Activated CD4-positive, CD25-positive, alpha-beta regulatory T cell treated with anti-CD3 and anti-CD28 coated beads, Interleukin-2, amount 50 U/mL, for 72 hours (primary cell): ENCODE measurements around the gene FAM163B.
"Not testable (repeated sequence)": the region's sequence is repeated elsewhere in the genome, so short reads cannot be mapped to it uniquely, and the experiment has no call there.

Experiments used
- DNase-seq: peaks from one replicate; pipeline ENCODE4 v3.0.0; 2021

The FAM163B gene

DNA sequence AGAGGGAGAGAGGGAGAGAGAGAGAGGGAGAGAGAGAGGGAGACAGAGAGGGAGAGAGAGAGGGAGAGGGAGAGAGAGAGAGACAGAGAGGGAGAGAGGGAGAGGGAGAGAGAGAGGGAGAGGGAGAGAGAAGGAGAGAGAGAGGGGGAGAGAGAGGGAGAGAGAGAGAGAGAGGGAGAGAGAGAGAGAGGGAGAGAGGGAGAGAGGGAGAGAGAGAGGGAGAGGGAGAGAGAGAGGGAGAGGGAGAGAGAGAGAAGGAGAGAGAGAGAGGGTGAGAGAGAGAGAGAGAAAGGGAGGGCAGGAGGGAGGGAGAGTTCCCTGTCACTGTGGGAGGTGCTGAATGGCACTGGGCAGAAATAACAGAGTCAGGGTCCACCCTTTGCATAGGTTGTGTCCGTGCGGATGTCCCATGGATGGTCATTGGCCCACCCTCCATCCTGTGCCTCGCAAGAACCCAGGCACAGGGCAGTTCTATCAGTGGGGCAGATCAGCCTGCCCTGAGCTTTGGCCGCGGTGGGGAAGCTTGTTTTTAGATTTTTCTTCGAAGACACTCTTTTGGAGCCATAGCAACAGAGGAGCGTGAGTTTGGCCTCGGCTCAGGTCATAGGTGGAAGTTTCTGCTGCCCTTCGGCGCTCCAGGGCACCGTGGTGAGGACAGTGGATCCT is 44.6 kb downstream of the FAM163B start:
- DNase-seq = no peak

DNA sequence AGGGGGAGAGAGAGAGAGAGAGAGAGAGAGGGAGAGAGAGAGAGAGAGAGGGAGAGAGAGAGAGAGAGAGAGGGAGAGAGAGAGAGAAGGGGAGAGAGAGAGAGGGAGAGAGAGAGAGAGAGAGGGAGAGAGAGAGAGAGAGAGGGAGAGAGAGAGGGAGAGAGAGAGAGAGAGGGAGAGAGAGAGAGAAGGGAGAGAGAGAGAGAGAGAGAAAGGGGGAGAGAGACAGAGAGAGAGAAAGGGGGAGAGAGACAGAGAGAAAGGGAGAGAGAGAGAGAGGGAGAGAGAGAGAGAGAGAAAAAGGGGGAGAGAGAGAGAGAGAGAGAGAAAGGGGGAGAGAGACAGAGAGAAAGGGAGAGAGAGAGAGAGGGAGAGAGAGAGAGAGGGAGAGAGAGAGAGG is 45.4 kb downstream of the FAM163B start:
- DNase-seq = not testable (repeated sequence)

DNA sequence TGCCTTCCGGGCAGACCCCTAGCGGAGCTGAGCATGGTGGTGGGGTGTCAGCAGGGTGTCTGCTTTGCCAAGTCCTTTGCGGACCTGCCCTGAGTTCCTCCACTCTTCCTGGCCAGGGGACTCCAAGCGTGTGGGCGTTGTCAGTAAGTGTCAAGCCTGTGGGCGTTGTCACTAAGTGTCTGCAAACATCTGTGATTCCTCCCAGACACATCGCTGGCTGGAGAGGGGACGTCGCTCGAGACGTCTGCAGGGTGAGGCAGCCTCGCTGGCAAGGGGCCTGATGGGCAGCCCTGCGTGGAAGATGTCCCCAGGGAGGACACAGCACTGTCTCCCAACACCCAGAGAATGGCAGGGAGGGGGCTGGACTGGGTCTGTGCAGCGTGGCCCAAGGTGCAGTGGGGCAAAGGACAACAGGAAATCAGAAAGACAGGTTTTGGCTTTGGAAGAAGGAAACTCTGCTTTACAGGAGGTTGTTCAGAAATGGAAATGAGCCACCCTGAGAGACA is 45.8 kb downstream of the FAM163B start:
- DNase-seq = no peak

DNA sequence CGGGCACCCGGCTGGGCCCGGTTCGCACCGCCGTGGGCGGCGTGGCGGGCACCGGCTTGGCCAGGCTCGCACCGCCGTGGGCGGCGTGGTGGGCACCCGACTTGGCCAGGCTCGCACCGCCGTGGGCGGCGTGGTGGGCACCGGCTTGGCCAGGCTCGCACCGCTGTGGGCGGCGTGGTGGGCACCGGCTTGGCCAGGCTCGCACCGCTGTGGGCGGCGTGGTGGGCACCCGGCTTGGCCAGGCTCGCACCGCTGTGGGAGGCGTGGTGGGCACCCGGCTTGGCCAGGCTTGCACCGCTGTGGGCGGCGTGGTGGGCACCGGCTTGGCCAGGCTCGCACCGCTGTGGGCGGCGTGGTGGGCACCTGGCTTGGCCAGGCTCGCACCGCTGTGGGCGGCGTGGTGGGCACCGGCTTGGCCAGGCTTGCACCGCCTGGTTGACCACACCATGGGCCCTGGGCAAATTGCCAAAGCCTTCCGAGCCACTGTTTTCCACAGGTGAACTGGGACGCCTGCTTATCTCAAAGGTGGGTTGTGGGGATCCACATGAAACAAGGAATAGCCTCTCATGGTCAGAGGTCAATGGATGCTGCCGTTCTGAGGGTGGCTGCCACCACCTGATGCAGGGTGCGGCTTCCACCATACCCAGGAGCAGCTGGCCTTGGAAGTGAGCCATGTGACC is 46.4 kb downstream of the FAM163B start:
- DNase-seq = no peak

DNA sequence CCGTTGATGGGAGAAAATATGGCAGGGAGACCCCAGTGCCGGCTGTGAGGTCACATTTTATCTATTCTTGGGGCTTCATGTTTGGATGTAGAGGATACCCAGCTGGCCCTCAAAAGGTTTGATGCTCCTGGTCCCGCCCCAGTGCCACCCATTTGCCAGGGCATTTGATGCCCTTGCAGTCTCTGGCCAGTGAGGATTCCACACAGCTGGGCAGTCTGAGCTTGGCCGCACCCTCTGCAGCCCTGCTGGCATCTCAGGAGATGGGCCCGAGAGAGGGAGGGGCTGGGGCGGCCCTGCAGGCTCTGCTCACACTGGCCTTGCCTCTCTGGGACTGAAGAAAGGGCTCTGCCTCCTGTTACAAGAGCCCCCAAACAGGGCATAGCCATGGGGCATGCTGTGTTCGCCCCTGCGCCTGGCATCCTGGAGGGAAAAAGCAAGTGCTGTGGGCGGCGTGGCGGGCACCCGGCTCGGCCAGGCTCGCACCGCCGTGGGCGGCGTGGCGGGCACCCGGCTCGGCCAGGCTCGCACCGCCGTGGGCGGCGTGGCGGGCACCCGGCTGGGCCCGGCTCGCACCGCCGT is 47.1 kb downstream of the FAM163B start:
- no peak for DNase-seq

DNA sequence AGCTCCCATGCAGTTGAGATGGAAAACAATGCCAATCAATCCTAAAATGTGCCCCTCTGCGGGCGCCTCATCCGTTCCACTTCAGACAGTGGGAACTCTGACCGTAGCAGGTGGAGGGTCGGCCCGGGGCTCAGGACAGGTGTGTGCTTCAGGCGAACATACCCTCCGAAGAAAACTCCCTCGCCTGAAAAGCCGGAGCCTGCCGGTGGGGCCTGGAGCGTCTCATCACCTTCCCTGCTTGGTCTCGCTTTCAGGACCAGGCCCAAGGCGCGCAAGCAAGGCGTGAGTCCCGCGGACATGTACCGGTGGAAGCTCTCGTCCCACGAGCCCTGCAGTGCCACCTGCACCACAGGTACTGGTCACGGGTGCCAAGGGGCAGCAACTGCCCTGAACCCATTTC is 48.2 kb downstream of the FAM163B start:
- no peak for DNase-seq

DNA sequence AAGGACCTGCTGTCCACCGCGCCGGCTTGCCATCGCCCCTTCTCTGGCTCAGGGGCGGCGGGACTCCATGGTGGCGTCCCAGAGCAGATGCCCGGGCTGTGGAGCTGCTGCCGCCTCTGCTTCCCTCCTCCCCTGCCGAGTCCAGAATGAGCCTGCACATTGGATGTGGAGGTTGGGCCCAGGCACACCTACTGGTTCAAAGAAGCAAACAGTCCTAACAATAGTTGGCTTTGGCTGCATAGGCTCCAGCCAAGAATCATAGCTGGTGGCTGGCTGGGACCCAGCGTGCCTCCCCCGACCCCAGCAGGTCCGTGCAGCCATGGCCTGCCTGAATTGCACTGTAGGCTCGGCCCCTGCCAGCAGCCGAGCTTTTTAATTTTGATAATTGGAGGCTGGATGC is 48.9 kb downstream of the FAM163B start:
- no peak for DNase-seq

DNA sequence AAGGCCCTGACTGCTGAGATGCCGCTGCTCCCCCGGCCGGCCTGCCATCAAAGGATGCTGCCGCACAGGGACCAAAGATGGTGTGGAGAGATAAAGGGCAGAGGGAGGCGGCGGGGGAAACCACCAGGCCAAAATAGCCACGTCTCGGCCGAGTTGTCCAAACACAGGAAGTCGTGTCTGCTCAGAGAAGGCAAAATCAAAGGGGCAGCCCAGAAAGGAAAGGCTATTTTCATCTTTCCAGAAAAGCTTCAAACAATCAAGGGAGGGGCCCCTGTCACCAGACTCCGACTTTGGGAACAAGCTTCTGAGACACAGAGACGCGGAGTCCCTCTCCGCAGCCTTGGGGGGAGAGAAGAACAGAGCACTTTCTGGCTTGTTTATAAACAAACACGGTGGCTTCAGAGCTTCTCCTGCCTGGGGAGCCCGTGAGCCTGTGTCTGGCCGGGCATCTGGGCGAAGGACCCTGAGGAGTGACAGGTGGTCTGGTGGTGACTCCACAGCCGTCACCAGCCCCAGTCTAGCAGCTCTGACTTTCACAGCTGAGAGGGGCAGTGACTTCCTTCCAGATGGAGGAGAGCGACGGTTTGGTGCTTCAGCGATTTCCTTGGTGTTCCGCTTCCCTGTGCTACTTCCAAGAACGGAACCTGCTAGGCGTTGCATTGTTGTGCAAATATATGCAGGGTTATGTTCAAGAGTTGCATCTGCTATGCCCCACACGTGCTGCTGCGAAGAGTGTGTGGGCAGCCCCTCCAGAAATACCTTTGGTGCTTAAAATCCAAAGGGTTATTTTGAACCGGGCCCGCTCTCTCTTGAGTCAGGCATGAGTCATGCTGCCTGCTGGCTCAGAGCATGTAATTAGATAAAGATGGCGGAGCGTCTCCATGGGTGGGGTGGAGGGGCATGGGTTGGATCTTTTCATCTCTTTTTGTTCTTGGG is 50.7 kb downstream of the FAM163B start:
- peak; percentile 38 for DNase-seq

DNA sequence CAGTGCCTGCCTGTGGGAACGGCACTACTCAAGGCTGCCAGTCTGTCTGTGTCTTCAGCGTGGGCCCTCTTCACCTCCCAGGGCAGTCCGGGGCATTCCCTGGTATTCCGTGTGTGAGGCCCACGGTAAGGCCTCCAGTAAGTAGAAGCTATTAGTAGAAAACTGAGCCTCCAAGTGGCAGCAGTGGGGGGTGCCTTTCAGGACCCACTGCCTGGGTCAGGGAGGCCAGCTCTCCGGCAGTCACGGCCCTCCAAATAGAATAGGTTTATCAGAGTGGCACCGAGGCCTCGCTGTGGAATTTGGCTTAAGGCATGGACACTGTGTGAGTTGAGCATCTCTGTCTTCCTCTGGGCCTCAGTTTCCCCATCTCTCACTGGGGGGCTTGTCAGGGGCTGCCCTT is 51.6 kb downstream of the FAM163B start:
- no peak for DNase-seq

DNA sequence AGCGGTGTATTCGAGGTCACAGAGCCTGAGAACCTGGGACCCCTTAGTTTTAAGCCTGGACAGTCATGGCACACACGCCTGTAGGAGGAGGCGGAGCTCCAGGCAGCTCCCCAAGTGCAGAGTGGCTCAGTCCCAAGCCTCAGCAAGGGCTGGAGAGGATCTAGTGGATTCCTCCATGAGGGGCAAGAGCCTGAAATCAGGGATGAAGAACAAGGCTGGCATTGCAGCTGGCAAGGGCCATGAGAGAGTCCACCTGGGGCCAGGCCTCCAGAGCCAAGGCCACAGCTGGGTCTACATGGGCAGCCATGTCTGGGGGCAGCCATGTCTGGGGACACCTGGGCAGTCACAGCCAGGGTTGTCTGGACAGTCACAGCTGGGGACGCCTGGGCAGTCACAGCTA is 52.8 kb downstream of the FAM163B start:
- no peak for DNase-seq

DNA sequence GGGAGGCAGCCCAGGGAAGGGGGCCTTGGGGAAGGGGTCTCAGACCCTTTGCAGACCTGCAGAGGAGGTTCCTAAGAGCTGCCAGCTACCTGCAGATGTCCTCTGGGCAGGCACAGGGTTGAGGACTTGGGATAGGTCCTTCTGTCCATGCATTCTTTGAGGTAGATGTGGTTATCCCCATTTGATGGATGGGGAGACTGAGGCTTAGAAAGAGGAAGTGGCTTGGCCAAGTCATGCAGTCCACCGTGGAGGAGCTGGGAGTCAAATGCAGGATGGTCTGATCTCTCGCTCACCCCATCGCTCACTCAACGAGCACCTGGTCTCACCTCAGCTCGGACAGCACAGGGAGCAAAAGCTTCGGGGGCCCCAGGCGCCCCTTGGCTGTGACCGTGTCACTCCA is 54.5 kb downstream of the FAM163B start:
- no peak for DNase-seq

DNA sequence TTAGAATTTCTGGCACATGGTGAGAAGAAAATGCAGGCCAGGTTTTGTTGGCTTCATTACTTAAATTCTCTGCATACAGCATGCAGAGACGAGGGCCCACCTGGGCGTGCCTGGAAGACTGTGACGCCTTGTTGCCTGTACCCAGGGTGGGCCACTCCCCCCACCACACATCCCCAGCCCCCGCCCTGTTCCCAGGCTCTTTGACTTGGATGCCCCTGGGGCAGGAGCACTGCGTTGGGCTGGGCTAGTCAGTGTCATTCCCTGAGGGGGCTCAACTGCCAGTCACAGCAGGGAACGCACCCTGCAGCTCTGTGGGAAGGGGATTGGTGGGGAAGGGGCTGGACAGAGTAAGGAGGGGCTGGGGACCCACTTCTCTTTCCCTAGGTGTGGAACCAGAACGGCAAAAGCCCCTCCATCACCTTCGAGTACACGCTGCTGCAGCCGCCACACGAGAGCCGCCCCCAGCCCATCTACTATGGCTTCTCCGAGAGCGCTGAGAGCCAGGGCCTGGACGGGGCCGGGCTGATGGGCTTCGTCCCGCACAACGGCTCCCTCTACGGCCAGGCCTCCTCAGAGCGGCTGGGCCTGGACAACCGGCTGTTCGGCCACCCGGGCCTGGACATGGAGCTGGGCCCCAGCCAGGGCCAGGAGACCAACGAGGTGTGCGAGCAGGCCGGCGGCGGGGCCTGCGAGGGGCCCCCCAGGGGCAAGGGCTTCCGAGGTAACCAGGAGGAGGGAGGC is 55.0 kb downstream of the FAM163B start:
- no peak for DNase-seq

DNA sequence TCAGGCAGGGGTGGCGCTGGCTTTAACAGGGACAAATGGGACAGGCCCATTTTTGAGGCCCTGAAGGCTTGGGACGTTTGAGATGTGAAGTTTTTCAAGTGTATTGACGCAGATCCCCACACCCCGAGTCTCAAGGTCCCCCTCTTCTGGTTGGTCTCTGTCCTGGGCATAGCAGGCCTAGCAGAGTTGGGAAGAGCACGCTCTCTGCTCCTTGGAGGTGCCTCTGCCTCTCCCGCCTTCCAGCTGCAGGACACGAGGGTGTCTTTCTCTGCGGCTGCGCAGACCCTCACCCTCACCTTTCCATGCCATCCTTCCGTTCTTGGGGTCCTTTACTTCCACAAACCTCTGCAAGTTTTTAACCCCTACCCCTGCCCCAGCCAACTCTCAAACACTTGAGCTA is 56.1 kb downstream of the FAM163B start:
- DNase-seq = no peak

DNA sequence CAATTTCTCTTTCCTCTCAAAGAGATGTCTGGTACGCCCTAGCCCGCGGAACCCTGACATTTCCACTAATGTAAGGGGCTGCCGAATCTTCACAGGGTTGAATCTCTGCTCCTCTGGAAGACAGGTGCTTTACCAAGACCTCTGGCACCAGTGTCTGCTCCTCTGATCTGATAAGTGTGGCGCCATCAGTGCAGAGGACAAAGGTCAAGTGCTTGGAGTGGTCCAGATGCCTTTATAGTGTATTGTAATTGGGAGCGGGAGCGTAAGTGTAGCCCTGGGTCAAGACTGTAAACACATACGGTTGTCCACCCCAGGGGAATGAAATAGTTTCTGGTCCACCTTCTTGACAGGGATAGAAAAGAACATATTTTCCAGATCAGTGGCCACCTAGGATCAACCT is 57.0 kb downstream of the FAM163B start:
- DNase-seq = no peak

DNA sequence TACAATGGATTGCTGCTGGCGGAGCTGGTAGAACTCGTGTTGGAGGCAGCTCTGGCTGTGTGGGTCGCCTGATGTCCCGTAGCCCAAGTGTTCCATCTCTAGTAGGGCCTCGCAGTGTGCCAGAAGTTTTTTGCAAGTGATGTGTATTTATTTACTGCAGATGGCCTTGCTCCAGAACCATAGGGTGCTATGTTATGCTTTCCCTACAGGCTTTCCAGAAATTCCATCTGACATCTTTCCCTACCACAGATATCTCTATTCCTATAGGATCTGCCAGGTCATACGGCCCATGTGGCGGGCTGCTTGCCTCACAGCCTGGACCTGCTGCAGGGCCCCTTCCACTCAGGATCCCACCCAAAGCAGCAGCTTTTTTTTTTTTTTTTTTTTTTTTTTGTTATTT is 57.7 kb downstream of the FAM163B start:
- no peak for DNase-seq

DNA sequence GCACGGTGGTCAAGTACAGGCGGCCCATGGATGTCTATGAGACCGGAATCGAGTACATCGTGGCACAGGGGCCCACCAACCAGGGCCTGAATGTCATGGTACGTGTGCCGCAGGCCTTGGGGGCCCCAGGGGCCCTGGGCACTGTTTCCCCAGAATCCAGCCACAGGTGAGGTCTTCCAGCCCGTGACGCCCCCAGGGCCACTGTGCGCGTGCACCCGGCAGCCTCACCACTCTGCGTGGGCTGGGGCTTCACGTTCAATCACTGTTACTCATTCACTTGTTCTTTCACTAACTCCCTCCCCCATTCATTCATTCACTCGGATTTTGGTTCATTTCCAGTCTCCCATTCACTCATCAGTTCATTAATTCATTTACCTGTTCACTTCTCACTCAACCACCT is 62.1 kb downstream of the FAM163B start:
- DNase-seq = no peak

DNA sequence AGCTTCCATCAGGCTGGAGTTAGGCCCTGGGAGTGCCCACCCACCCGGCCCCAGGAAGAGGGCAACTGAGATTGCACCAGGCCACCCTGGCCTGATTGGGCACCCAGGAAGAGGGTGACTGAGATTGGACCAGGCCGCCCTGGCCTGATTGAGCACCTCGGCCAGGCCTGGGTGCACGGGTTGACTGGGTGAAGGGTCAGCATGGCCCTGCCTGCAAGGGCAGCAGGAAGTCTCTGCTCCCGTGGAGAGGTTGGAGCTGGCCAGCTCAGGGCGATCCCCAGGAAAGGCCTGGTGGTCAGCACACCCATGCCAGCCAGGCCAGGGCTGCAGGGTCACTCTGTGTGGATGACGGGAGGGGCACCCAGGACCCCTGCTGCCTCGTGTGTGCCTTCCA is 62.9 kb downstream of the FAM163B start:
- DNase-seq = no peak

DNA sequence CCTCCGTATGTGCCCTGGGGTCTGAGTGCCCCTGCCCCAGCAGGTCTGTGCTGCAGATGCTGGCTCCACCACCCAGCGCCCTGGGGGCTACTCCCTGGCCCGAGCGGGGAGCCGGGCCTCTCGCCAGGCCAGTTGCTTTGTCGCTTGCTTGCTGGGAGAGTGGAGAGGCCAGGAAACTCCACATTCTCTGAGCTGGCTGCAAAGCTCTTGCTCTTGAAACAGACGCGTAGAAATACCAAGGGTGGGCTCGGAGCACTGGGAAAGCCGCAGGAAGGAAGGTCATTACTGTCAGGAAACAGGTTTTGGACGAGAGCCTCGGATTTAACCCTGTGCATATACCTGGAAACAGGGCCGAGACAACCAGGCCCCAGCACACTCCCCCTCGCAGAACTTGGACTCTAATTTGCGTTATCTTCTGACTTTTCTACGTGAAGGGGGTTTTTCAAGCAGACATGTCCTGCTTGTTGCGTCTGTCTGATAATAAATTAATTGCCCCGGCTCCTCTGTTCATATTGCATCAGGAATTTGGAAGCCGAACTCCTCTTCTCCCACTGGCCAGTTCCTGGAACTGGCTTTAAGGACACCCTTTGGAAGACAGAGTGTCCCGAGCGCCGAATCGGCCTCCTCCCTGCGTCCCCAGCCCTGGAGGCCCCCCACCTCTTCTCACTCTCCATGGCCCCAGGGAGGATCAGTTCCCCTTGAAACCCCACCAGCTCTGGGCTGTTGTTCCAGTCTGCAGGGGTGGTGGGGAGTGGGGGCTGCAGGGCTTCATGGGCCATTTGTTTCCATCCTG is 63.5 kb downstream of the FAM163B start:
- no peak for DNase-seq

DNA sequence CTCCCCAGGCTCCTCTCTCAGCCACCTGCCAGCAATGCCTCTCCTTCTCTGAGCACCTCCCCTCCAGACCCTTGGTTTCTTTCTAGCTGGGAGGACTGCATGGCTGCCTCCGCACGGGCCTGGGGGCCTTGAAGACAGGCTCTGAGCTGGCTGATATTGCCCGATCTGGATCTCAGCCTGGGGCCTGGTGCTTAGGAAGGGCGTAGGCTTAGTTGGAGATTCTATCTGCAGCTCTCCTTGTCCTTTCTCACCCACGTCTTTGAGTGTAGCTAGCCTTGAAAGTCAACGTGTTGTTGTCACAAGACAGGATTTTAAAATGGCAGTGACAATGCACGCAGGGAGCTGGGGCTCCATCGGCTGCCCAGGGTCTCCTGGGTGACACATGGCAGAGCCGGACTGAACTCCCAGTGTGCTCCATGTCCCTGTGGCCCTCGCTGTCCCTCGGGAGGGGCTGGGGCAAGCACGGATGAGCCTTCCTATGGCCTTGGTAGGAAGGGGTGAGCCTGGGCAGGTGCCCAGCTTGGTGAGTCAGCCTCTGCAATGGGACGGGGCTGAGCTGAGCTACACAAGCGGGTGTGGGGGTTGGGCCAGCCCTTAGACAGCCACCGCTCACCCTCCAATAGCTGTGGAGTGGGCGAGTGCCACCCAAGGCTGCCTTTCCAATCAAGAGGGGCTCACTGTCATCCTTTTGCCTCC is 65.3 kb downstream of the FAM163B start:
- no peak for DNase-seq

DNA sequence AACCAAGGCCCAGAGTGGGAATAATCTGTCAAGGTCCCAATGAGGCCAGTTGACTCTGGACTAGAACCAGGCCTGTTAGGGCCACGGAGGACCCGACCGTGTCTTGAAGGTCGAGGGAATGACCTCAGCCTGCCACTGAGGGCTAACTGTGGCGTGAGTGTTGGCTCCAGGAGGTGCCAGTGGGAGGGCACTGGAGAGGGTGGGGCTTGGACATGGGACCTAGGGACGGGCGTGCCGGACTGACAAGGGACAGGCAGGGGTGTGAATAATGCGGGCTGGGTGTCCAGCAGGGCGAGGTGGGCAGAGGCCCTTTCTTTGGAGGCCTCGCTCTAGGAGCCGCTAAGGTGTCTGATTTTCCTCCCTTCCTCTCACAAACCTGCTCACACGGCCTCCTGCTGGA is 67.2 kb downstream of the FAM163B start:
- no peak for DNase-seq

DNA sequence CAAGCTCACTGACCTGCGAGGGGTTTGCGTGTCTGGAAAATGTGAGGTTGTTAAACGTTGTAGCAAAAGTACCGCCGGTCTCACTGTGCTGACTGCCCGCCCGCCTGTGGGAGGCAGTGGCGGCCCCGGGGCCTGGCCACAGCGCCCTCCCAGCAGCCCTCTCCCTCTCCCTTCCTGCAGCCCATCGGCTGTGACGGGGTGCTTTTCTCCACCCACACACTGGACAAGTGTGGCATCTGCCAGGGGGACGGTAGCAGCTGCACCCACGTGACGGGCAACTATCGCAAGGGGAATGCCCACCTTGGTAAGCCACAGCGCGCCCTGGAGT is 68.5 kb downstream of the FAM163B start:
- DNase-seq = no peak
